Mucosa of descending colon (tissue), 3 donors: ENCODE measurements around the gene FILIP1. TPM values are rescaled to one million over a fixed set of nuclear protein-coding genes. Genes with fewer than 3 reads are reported as not detected.

ENCODE experiments used
- ATAC-seq: fragments of 200-7000 bp; cut with Tn5 transposase; one replicate; pipeline ENCODE4 v1.9.1; 2020; ENCODE audit warnings: mild to moderate bottlenecking, moderate library complexity
- DNase-seq, 3 donors: peaks; one replicate each; pipeline ENCODE4 v3.0.0-alpha.2; 2020
- H3K36me3 ChIP-seq: fragments of 200-600 bp; one replicate; pipeline ENCODE4 v1.8.0; 2021; ENCODE audit warnings: low read depth, mild to moderate bottlenecking
- H3K4me1 ChIP-seq: fragments of 200-600 bp; one replicate; pipeline ENCODE4 v1.8.0; 2021; ENCODE audit warnings: low read depth, mild to moderate bottlenecking
- H3K4me3 ChIP-seq: fragments of 200-600 bp; one replicate; pipeline ENCODE4 v1.8.0; 2021; ENCODE audit warnings: mild to moderate bottlenecking
- H3K9me3 ChIP-seq: fragments of 200-600 bp; one replicate; pipeline ENCODE4 v1.8.0; 2021; ENCODE audit warnings: mild to moderate bottlenecking
- CTCF ChIP-seq: fragments of 200-600 bp; IDR thresholded peaks from one replicate; pipeline ENCODE4 v1.8.0; 2022; ENCODE audit warnings: antibody characterized with exemption, mild to moderate bottlenecking
- intact Hi-C, 2 donors: fragments of 100-400 bp; cut with DNase I in 1 of 2; cut with micrococcal nuclease in 1 of 2; formaldehyde crosslinking; loops; one replicate each; pipeline versions ENCODE4 v1.11.0 to v1.11.1; 2022; cut with DNase I, micrococcal nuclease
- total RNA-seq, 3 donors: library from RNA; stranded (reverse); fragmentation: NEBNext Ultra II Directional in 2 of 3; extraction: Animal tissue kit (Norgen Biotek cat#: 25700) in 2 of 3; gene quantifications; one replicate each; pipeline versions ENCODE4 v1.2.1 to v1.2.4, GENCODE V29; 2021 to 2023
- donor health status: DM: no; HTN: no; CAD: no; lungs with moderate emphysema.
- donor health status: DM: no; HTN: no; CAD: no.
- donor health status: DM: no; HTN: yes; CAD: no.

The FILIP1 gene
- total RNA-seq, 3 donors from 2014 or later: 1.0 to 49.8 (median 3.6) TPM

GRCh38 chr6:75296811-75297779 is 196.5 kb downstream of the FILIP1 start:
- Histone ChIP-seq H3K4me1 (no peaks in the 10 kb centered on the region), H3K9me3 (no peaks in the 10 kb centered on the region), H3K36me3 (no peaks in the 10 kb centered on the region), H3K4me3 (no peak overlapping the region)
- DNase-seq (no peak), ATAC-seq (peak; percentile 57)
- intact Hi-C loops: no loop called here
- TF ChIP-seq CTCF: peak; percentile 56

- ATAC-seq (no peak), DNase-seq (no peak)
- H3K36me3 ChIP-seq: no peaks in the 10 kb centered on the region
- H3K4me3 ChIP-seq: no peak overlapping the region
- H3K4me1 ChIP-seq: no peaks in the 10 kb centered on the region
- intact Hi-C loops: no loop called here
- no peak for TF ChIP-seq CTCF
- H3K9me3 ChIP-seq: no peaks in the 10 kb centered on the region
These were observed 201.0 kb downstream of the FILIP1 start for GRCh38 chr6:75292555-75292954.

GRCh38 chr6:75291744-75292143 is 201.9 kb downstream of the FILIP1 start:
- H3K4me3 ChIP-seq: no peak overlapping the region
- intact Hi-C loops: no loop called here
- no peaks in the 10 kb centered on the region for H3K36me3 ChIP-seq
- H3K9me3 ChIP-seq: no peaks in the 10 kb centered on the region
- DNase-seq (no peak), ATAC-seq (no peak)
- TF ChIP-seq CTCF: no peak
- no peaks in the 10 kb centered on the region for H3K4me1 ChIP-seq

GRCh38 chr6:75291331-75291730 is 202.3 kb downstream of the FILIP1 start:
- intact Hi-C loops: no loop called here
- Histone ChIP-seq H3K4me3 (no peak overlapping the region), H3K4me1 (no peaks in the 10 kb centered on the region), H3K36me3 (no peaks in the 10 kb centered on the region), H3K9me3 (no peaks in the 10 kb centered on the region)
- DNase-seq (no peak), ATAC-seq (no peak)
- TF ChIP-seq CTCF: no peak

- H3K4me1 ChIP-seq: peaks cover 6% of the 10 kb centered on the region
- H3K36me3 ChIP-seq: no peaks in the 10 kb centered on the region
- no peak for TF ChIP-seq CTCF
- no peaks in the 10 kb centered on the region for H3K9me3 ChIP-seq
- DNase-seq (no peak), ATAC-seq (no peak)
- intact Hi-C loops: no loop called here
- H3K4me3 ChIP-seq: no peak overlapping the region
These were observed 203.3 kb downstream of the FILIP1 start for GRCh38 chr6:75290136-75290945.
